Fibroblast of peridontal ligament (primary cell): ENCODE results near the gene IGF1R.

Experiments
- DNase-seq: peaks from one replicate; pipeline ENCODE4 v3.0.0-alpha.2; 2010; ENCODE audit errors: extremely low read depth

IGF1R gene

DNA sequence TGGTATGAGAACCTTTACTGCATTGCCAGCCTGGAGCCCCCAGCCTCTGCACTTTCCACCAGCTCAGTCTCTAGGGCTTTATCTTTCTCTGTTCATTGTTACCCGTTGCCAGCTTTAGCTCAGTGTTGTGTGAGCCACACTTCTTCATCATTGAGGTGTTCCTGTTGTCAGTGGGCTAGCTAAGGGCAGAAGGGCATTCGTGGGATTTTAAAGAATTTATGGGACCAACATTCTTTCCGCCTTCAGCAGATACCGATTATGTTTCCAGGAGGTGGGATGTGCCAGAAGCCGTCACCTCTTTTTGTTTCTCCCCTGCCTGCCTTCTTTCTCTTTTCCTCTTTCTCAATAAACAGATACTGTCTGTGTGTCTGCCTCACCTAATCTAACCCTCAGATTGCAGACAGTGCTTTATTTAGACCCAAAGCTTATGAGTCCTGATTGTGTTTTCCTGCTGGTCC is 294.7 kb downstream of the IGF1R start:
- no peak for DNase-seq

DNA sequence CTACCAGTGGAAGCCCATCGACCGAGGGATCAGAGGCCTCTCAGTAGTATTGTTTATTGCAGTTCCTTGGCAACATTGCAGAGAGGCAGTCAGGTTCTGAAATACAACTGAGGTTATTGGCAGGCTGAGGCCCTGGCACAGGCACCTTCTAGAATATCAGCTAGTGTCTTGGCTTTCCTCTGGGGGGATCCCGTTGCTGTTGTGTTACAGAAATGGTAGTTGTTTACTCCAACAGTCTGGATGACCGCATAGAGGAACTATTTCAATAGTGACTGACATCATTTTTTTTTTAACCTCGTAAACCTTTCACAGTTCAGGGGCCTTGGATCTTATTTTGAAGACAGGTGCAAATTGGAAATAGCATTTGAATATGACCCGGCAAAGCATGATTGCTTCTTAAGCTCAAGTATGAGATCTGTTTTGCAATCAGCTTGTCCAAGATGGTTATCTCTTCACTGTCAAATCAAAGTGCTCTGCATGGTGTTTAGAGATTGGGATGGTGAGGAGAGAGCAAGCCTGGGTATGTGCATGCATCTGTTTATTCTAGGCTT is 295.3 kb downstream of the IGF1R start:
- peak; percentile 41 for DNase-seq

- peak; percentile 70 for DNase-seq
Observed at GRCh38 chr15:98946301-98947255, 298.2 kb downstream of the IGF1R start.

DNA sequence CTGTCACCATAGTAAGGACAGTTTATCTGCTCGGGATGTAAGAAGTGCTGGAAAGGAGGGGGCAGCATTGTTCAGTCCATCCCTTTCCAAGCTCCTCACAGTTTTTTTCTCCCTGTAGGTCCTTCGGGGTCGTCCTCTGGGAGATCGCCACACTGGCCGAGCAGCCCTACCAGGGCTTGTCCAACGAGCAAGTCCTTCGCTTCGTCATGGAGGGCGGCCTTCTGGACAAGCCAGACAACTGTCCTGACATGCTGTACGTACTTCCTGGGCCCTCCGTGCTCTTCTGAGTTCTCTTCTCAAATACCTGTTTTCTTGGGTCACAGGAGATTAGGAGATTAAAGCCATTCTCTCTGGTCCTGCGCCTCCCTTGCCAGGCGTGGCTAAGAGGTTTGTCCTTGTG is 300.1 kb downstream of the IGF1R start:
- DNase-seq: no peak

- DNase-seq: no peak
Observed at GRCh38 chr15:98948941-98949340, 300.6 kb downstream of the IGF1R start.

GRCh38 chr15:98949624-98950023 is 301.3 kb downstream of the IGF1R start:
- no peak for DNase-seq

DNA sequence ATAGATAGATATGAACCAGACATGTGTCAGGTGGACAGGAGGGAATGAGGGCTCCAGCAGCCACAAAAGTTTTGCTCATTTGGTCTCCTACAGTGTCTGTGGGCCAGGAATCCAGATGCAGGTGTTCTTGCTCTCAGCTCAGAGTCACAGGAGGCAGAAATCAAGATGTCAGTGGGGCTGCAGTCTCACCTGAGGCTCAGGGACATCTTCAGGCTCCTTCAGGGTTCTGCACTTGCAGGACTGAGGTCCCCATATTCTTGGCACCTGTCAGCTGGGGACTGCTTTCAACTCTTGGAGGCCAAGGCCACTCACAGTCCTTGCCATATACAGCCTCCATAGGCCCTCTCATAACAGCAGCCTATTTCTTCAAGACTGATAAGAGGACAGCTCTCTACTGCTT is 301.9 kb downstream of the IGF1R start:
- no peak for DNase-seq

DNA sequence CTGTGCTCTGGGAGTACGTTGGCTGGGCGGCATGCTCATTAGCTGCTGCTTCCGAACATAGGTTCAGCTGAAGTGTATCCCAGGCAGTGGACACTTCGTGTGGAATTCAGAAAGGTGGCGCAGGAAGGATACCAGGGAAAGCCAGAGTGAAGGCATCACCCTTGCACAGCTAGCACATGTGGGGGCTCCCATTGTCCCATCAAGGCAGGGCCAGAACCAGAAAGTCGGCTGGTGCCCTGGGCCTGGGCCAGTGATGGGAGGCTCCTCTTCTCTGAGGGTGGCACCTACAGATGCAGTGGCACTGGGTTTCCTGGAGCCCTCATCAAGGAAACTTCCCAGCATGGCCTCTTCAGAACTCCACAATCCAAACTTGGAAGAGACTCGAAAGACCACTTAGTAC is 302.7 kb downstream of the IGF1R start:
- DNase-seq: no peak

GRCh38 chr15:98951493-98952320 is 303.4 kb downstream of the IGF1R start:
- DNase-seq: no peak

DNA sequence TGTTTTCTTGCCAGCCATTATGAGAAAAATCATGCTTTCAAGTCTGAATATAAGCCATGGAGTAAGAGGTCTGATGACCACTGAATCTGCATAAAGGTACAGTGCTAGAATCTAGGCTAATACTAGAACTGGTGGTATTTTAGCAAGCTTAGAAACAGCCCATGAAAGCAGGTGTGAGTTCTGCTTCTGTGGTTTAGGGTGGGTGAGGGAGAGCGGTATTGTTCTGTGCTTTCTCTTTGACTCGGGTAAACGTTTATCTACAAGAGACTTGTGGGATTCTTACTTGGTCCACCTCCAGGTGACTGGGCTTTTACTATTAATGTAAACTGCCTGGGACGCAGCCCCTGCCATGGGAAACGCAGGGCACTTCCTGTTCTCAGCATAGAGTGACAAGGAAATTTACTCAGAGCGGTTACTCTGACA is 304.1 kb downstream of the IGF1R start:
- no peak for DNase-seq

GRCh38 chr15:98953000-98953787 is 304.9 kb downstream of the IGF1R start:
- no peak for DNase-seq

GRCh38 chr15:98953968-98954367 is 305.6 kb downstream of the IGF1R start:
- DNase-seq: no peak

- peak; percentile 89 for DNase-seq
Observed at GRCh38 chr15:98954411-98954810, 306.1 kb downstream of the IGF1R start.

GRCh38 chr15:98955331-98955730 is 307.0 kb downstream of the IGF1R start:
- DNase-seq: no peak

DNA sequence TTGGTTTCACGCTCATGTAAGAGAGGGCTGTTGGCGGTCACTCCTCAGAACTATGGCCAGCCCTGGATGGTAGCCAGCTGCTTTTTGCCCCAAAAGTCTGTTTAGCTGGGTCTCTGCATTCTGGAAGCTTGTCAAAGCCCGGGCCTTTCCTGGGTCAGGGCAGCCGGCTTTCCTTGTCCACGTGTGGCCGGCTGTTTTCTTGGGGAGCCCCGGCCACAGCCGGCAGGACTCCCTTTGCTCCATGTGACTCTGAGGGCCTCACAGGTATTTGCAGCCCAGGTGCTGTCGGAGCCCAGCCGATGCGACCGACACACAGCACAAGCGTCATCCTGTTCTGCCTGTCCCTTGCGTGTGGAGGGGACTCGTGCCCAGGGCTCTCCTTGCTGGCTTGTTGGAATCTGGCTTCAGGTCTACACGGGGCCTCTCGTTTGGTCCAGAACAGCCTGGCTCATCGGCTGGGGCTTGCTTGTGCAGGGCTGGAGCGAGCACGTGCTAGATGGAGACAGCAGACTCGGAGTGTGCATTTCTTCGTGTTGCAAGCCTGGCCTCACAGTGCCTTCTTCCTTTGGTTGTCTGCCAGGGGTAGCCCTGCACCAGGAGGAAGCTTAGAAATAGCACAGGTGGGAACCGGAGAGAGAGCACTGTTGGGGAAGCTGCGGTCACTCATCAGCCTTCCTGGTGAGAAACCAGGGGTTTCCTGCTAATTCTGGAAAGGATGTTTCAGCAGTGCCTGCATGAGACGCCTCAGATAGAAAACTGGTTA is 307.8 kb downstream of the IGF1R start:
- DNase-seq: no peak

- no peak for DNase-seq
Observed at GRCh38 chr15:98956796-98957553, 308.6 kb downstream of the IGF1R start.

GRCh38 chr15:98957655-98958054 is 309.3 kb downstream of the IGF1R start:
- DNase-seq: no peak

DNA sequence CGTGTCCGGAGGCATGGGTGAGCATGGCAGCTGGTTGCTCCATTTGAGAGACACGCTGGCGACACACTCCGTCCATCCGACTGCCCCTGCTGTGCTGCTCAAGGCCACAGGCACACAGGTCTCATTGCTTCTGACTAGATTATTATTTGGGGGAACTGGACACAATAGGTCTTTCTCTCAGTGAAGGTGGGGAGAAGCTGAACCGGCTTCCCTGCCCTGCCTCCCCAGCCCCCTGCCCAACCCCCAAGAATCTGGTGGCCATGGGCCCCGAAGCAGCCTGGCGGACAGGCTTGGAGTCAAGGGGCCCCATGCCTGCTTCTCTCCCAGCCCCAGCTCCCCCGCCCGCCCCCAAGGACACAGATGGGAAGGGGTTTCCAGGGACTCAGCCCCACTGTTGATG is 309.7 kb downstream of the IGF1R start:
- DNase-seq: no peak

DNA sequence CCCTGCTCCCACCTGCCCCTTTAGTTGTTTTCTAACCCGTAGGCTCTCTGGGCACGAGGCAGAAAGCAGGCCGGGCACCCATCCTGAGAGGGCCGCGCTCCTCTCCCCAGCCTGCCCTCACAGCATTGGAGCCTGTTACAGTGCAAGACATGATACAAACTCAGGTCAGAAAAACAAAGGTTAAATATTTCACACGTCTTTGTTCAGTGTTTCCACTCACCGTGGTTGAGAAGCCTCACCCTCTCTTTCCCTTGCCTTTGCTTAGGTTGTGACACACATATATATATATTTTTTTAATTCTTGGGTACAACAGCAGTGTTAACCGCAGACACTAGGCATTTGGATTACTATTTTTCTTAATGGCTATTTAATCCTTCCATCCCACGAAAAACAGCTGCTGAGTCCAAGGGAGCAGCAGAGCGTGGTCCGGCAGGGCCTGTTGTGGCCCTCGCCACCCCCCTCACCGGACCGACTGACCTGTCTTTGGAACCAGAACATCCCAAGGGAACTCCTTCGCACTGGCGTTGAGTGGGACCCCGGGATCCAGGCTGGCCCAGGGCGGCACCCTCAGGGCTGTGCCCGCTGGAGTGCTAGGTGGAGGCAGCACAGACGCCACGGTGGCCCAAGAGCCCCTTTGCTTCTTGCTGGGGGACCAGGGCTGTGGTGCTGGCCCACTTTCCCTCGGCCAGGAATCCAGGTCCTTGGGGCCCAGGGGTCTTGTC is 310.7 kb downstream of the IGF1R start:
- no peak for DNase-seq
